ENCODE measurements around the gene FOLR1.
"Not testable (repeated sequence)": the region's sequence is repeated elsewhere in the genome, so short reads cannot be mapped to it uniquely, and the experiment has no call there.

Gene FOLR1

GRCh38 chr11:72181553-72181958, 10.4 kb upstream of the FOLR1 start:
- not testable (repeated sequence) for DNase-seq

DNA sequence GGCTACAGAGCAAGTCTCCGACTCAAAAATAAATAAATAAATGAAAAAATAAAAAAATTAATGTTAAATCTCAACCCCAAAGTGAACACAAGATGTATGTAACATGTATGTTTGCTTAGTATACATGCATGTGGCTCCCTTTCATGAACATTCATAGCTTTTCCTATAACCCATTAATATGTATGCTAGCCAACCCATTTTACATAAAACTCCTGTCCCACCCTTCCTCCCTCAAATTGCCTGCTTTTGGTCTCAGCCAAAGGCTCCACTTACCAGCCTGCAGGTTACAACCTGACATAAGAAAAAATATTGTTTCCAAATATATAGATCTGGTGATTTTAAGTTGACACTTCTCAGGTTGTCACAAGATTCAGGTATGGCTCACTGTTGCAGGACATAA, 3.7 kb upstream of the FOLR1 start:
- no peak for DNase-seq

GRCh38 chr11:72189455-72190250, 2.3 kb upstream of the FOLR1 start:
- DNase-seq = no peak

DNA sequence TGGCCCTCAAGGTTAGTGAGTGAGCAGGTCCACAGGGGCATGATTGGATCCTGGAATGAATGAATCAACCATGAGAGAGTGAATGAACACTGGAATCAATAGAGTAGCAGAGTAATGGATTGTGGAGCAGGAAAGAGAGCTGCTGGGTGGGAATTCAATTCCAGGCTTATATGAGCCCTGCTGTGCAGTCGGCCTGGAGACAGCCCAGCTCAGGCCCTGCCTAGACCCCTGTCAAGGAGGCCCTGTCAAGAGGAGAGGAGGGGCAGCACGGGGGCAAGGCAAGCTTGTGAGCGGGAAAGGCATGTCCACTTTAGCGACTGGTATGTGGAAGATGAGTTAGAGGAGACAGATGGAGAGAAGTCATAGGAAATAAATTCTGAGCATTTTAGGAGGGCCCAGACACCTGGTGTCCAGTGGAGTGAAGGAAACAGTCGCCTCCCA, 1.3 kb upstream of the FOLR1 start:
- DNase-seq = no peak

GRCh38 chr11:72195518-72196270, 3.8 kb downstream of the FOLR1 start:
- DNase-seq = no peak

DNA sequence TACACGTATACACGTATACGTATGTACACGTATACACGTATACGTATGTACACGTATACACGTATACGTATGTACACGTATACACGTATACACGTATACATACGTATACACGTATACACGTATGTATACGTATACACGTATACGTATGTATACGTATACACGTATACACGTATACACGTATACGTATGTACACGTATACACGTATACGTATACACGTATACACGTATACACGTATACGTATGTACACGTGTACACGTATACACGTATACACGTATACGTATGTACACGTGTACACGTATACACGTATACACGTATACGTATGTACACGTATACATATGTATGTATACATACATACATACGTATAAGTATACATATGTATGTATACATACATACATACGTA, 9.5 kb downstream of the FOLR1 start:
- DNase-seq = not testable (repeated sequence)

DNA sequence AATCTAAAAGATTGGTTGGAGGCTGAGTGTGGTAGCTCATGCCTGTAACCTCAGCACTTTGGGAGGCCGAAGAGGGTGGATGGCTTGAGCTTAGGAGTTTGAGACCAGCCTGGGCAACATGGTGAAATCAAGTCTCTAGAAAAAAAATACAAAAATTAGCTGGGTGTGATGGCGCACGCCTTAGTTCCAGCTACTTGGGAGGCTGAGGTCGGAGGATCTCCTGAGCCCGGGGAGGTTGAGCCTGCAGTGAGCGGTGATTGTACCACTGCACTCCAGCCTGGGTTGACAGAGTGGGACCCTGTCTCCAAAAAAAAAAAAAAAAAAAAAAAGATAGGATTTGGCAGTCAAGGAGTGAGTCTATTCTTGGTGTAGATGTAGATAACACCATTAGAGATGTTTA, 10.6 kb downstream of the FOLR1 start:
- DNase-seq = no peak

DNA sequence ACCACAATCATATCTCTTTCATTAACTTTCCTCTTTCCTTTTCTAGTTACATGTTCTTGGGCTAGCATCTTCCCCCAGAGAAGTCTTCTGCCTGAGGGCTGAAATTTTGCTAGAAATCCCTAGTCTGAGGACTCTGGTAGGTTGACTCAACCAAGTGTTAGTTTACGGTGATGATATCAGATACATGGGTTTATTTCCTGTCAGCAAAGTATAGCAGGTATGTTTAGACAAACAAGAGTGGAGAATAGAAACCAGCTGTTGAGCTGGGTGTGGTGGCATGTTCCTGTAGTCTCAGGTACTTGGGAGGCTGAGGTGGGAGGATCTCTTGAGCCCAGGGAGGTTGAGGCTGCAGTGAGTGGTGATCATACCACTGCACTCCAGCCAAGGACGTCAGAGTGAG, 11.2 kb downstream of the FOLR1 start:
- no peak for DNase-seq

GRCh38 chr11:72204886-72205285, 12.9 kb downstream of the FOLR1 start:
- no peak for DNase-seq

DNA sequence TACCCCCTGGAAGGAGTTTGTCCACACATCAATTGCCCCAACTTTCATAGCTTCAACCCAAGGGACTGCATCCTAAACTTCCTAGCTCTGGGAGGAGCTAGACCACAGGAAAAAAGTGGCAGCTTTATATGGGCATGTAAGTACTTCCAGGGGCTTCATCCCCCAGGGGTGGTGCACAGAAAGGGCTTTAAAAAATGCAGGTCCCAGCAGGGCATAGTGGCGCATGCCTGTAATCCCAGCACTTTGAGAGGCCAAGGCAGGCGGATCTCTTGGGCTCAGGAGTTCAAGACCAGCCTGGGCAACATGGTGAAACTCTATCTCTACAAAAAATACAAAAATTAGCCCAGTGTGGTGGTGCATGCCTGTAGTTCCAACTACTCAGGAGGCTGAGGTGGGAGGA, 14.9 kb downstream of the FOLR1 start:
- DNase-seq = not testable (repeated sequence)

GRCh38 chr11:72208281-72208680, 16.3 kb downstream of the FOLR1 start:
- DNase-seq = no peak

- DNase-seq = no peak
Observed at GRCh38 chr11:72209101-72209500, 17.2 kb downstream of the FOLR1 start.

DNA sequence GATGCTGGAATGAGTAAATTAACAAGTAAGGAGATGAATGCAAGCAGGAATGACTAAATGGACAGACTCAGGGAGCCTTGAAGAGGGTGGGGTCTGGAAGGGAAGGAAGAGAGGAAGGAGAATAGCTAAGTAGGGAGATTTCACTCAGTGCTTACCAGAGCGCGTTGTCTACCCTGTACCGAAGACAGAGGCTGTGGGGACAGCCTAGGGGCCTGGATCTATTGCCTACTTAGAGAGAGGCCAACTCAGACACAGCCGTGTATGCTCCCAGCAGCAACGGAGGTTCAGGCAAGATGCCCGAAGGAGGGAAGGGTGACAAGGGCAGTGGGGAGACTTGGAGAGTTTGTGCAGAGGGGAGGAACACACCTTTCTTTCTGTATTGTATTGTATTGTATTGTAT, 24.7 kb downstream of the FOLR1 start, which contains the start of gene FOLR2:
Gene FOLR2 (plus strand): TSS at position 157 of the 400 bp plus-strand sequence. CDS start 1,791 bp downstream, outside the sequence.
- no peak for DNase-seq

DNA sequence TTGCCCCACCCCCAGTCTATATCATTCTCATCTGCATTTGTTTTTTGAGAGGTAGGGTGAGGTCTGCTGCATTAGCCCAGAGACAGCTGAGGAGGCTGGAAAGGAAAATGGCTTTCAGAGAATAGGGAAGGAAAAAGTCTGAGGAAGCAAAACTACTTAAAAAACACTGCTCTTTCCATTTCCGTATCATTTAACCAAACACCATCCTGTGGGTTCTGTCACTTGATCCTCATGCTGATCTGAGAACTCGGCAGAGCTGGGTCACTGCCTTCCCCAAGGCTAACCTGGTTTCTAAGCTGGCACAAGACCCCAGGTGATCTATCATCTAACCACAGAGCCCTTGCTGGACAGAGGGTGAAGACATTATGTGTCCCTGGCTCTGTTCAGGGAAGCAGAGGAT, 25.9 kb downstream of the FOLR1 start:
- DNase-seq = no peak

DNA sequence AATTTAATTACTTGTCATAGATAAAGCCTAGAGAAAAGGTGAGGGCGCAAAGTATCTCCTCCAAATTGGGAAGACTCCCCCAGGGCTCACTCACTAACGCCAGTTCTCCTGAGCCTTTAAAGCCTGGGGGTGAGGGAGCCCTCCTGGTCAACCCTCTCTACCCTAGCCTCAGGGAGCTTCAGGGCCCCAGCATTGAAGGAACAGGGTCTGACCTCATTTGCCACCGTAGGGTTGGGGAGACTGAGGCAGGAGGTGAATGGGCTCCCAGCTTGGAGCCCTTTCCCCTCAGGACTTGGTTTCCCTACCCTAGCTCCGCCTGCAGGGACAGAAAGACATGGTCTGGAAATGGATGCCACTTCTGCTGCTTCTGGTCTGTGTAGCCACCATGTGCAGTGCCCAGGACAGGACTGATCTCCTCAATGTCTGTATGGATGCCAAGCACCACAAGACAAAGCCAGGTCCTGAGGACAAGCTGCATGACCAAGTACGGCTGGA, 26.4 kb downstream of the FOLR1 start:
- DNase-seq = no peak

DNA sequence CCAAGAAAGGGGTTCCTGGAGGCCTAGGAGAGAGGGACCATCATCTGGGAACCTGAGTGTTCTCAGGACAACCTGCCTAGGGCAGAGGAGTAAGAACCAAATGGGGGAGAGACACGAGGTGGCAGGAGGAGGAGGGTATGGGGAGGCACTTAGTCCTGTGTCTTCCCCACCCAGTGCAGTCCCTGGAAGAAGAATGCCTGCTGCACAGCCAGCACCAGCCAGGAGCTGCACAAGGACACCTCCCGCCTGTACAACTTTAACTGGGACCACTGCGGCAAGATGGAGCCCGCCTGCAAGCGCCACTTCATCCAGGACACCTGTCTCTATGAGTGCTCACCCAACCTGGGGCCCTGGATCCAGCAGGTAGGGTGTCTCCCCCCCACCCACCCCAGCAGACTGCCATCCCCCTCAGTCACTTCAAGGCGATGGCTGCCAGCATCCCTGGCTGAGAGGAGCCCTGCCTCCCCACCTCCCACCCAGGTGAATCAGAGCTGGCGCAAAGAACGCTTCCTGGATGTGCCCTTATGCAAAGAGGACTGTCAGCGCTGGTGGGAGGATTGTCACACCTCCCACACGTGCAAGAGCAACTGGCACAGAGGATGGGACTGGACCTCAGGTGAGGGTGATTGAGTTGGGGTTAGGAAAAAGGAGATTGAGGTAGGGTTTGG, 28.9 kb downstream of the FOLR1 start:
- no peak for DNase-seq

GRCh38 chr11:72221386-72222075, 29.6 kb downstream of the FOLR1 start:
- no peak for DNase-seq

- DNase-seq = no peak
Observed at GRCh38 chr11:72222106-72222891, 30.4 kb downstream of the FOLR1 start.

DNA sequence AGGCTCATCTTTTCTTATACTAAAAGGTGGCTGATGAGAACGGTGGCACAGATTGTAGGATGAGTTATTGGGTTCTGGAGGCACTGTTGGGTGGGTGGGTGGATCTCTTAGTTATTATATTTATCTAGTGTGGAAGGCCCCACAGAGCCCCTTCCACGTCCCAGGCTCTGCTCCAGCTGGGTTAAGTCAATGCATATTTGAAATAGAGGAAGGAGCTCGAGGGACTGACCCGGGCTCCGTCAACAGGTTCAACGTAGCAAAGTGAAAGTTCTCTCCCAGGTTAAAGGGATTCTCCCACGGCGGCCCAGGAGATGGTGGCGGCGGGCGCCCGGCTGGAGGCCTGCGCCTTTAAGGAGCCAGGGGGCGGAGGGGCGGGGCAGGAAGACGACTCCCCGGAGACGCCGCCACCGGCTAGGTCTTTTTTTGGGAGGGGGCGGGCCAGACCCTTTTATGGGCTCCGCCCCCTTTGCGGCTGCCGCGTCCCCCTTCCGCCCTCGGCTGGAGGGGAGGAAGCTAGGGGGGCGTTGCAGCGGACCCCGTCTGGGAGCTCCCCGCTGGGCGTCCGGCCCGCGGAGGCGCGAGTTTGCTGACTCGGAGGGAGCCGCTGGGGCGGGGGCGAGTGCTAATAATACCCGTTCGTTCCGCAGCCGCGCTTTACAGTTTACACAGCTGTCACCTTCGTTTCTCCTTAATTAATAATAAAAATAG, 31.1 kb downstream of the FOLR1 start:
- DNase-seq = peak; percentile 86

- peak; percentile 48 for DNase-seq
Observed at GRCh38 chr11:72223615-72224563, 31.9 kb downstream of the FOLR1 start.

All from activated gamma-delta T cell (primary cell).